Calu3 (cell line): ENCODE data around the gene CD28. TPM values are rescaled to one million over a fixed set of nuclear protein-coding genes. Genes with fewer than 3 reads are reported as not detected.

ENCODE experiments used
- BruUV-seq: library from RNA; stranded (reverse); fragments of 400-500 nt; replicated peaks from 2 replicates; lab custom pipeline; 2021; lab: Mats Ljungman, UMichigan
- CTCF ChIA-PET: fragments of 300-600 bp; sonication (Branson Sonifier 250); formaldehyde crosslinking; loops from one replicate; lab custom pipeline; 2022; ENCODE audit warnings: antibody characterized with exemption; lab: Charles Lee
- DNase-seq: peaks from one replicate; pipeline ENCODE4 v3.0.0; 2022
- H3K27ac Mint-ChIP-seq: one replicate; pipeline ENCODE4 v1.8.0; 2022; ENCODE audit warnings: mixed read lengths; ENCODE audit not compliant: unreplicated experiment
- H3K27me3 Mint-ChIP-seq: one replicate; pipeline ENCODE4 v1.8.0; 2022; ENCODE audit warnings: mixed read lengths; ENCODE audit not compliant: unreplicated experiment
- H3K36me3 Mint-ChIP-seq: one replicate; pipeline ENCODE4 v1.8.0; 2022; ENCODE audit warnings: mild to moderate bottlenecking, moderate library complexity, mixed read lengths; ENCODE audit not compliant: insufficient read depth, unreplicated experiment
- H3K4me1 Mint-ChIP-seq: one replicate; pipeline ENCODE4 v1.8.0; 2022; ENCODE audit warnings: mild to moderate bottlenecking, low read depth, mixed read lengths; ENCODE audit not compliant: unreplicated experiment
- H3K4me3 Mint-ChIP-seq: one replicate; pipeline ENCODE4 v1.8.0; 2022; ENCODE audit warnings: mild to moderate bottlenecking, low read depth, moderate library complexity, mixed read lengths; ENCODE audit not compliant: unreplicated experiment
- H3K9me3 Mint-ChIP-seq: one replicate; pipeline ENCODE4 v1.8.0; 2022; ENCODE audit warnings: low read depth, mixed read lengths; ENCODE audit not compliant: unreplicated experiment
- intact Hi-C: fragments of 100-400 bp; cut with micrococcal nuclease; formaldehyde crosslinking; loops from one replicate; pipeline ENCODE4 v1.10.0; 2022; ENCODE audit not compliant: unreplicated experiment
- total RNA-seq: library from RNA; stranded (reverse); gene quantifications from 2 replicates; pipeline ENCODE4 v1.2.3, GENCODE V29; 2022
- TF ChIP-seq, protein P1 (sequence below): fragments of 200-600 bp; IDR thresholded peaks from one replicate; pipeline ENCODE4 v1.8.0; 2022; ENCODE audit warnings: antibody characterized with exemption; ENCODE audit not compliant: unreplicated experiment

The CD28 gene
- total RNA-seq, 1 experiment from 2014 or later = not detected

DNA sequence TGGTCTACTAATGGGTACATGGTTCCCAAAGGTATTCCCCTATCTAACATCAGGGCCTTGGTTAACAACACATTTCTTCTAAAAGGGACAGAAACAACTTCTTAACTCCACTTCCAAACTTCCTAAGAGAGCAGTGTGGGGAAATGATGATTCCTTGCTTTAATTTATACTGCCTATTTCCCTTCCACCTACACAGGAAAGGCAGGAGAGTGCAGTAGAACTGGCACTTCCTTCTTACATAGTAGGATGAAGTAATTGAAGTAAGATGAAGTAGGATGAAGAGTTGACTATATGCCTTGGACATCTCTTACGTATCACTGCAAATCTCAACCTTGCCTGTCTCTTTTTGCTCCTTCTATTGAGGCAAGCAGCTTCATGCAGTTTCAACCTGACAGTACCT is 54.7 kb downstream of the CD28 start:
- intact Hi-C loops = no loop called here
- no peak for DNase-seq
- Mint-ChIP-seq H3K9me3 (peaks cover 6% of the 10 kb centered on the region), H3K4me1 (peaks cover 34% of the 10 kb centered on the region), H3K27ac (no peak overlapping the region), H3K36me3 (peaks cover 13% of the 10 kb centered on the region), H3K27me3 (no peaks in the 10 kb centered on the region), H3K4me3 (no peak overlapping the region)
- TF ChIP-seq, protein P1, sequence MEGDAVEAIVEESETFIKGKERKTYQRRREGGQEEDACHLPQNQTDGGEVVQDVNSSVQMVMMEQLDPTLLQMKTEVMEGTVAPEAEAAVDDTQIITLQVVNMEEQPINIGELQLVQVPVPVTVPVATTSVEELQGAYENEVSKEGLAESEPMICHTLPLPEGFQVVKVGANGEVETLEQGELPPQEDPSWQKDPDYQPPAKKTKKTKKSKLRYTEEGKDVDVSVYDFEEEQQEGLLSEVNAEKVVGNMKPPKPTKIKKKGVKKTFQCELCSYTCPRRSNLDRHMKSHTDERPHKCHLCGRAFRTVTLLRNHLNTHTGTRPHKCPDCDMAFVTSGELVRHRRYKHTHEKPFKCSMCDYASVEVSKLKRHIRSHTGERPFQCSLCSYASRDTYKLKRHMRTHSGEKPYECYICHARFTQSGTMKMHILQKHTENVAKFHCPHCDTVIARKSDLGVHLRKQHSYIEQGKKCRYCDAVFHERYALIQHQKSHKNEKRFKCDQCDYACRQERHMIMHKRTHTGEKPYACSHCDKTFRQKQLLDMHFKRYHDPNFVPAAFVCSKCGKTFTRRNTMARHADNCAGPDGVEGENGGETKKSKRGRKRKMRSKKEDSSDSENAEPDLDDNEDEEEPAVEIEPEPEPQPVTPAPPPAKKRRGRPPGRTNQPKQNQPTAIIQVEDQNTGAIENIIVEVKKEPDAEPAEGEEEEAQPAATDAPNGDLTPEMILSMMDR = no peak
- no TSS peak for BruUV-seq
- CTCF ChIA-PET = no interaction called here

DNA sequence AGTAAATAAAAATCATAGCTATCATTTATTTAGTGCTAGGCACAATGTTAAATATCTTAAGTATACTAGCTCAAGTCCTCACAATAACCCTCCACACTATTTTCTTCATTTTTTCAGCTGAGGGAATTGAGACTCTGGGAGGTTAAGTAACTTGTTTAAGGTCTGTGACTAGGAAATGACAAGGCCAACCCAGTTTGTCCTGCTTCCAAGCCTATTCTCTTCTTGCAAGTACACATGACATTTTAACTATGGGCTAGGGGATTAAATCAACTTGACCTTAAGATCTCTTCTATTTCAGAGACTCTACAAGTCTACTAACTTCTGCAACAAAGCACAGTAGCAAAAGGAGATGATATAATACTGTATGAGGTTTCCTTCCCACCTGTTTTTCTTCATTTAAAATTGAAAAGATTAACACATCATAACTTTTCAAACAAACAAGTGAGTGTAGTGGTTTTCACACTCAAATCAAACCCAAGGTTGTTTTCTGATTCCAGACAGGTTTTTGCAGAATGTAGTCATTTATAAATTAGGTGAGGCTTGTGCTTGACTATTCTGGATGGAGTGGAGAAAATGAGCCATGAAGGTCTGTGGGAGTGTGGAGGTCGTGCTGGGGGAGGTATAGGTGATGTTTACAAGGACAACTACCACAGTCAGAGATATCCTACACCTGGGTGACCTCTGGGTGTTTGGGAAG is 57.0 kb downstream of the CD28 start:
- peaks cover 13% of the 10 kb centered on the region for H3K36me3 Mint-ChIP-seq
- intact Hi-C loops = no loop called here
- no peaks in the 10 kb centered on the region for H3K27me3 Mint-ChIP-seq
- no TSS peak for BruUV-seq
- peaks cover 34% of the 10 kb centered on the region for H3K4me1 Mint-ChIP-seq
- H3K9me3 Mint-ChIP-seq = no peaks in the 10 kb centered on the region
- H3K27ac Mint-ChIP-seq = no peak overlapping the region
- CTCF ChIA-PET = no interaction called here
- DNase-seq = no peak
- TF ChIP-seq, protein P1 = no peak
- no peak overlapping the region for H3K4me3 Mint-ChIP-seq

DNA sequence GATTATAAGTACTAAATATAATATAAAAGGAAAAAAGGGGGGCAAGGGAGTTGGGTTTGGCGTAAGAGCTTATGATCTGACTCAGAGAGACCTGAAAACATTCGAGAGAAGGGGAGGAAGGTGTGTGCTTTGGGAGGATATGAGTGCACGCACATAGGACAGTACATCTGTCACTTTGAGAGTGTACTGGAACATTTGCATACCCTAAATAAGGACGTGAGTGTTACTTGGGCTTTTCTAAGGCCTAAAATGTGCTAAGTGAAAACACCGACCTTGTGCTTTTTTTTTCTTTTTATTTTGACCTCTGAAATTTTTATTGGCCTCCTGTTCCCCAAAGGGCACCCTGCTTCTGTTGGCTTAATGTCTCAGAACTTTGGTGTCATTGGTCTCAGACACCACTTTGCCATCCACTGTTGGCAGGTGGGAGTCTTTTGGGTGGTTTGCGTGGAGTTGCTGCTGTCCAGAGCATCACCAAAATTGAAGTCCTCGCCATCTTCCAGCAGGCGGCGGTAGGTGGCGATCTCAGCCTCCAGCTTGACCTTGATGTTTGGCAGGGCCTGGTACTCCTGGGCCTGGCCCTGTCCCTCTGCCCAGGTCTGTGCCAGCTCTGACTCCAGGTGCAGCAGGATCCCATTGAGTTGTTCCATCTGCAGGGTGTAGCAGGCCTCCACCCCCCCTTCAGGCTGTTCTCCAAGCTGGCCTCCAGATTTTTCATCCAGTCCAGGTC is 57.7 kb downstream of the CD28 start:
- Mint-ChIP-seq H3K9me3 (no peaks in the 10 kb centered on the region), H3K4me1 (peaks cover 27% of the 10 kb centered on the region), H3K27ac (no peak overlapping the region), H3K27me3 (no peaks in the 10 kb centered on the region), H3K36me3 (peaks cover 13% of the 10 kb centered on the region), H3K4me3 (no peak overlapping the region)
- TF ChIP-seq, protein P1 = no peak
- intact Hi-C loops = no loop called here
- CTCF ChIA-PET = no interaction called here
- no TSS peak for BruUV-seq
- DNase-seq = no peak

DNA sequence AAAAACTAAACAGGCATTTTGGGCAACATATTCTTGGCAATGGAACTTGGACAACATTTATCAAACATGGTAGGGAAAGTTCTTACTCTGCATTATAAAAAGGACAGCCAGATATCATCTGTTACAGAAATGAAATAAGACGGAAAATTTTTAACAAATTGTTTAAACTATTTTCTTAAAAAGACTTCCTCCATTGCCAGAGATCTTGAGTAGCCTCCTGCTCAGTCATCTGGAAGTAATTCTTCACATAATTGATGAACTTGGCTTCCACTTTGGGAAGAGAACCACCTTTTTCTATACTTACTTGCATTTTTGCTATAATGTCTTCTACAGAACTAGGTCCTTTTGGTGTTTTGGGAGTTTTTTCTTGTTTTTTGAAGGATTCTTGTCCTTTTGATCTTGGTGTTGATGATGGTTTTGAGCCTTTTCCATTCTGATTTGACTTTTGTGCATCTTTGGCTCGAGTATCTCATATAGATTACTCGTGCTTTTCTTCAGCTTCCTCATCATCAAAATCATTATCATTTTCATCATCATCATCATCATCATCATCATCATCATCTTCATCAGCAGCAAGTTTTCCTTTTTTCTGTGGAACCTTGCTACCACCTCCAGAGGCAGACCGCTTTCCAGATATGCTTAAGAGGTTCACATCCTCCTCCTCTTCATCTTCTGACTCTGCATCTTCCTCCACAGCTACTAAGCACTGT is 66.2 kb downstream of the CD28 start:
- Mint-ChIP-seq H3K27me3 (no peaks in the 10 kb centered on the region), H3K4me1 (peaks cover 10% of the 10 kb centered on the region), H3K36me3 (no peaks in the 10 kb centered on the region), H3K9me3 (no peaks in the 10 kb centered on the region), H3K4me3 (no peak overlapping the region), H3K27ac (no peak overlapping the region)
- CTCF ChIA-PET = no interaction called here
- intact Hi-C loops = no loop called here
- TF ChIP-seq, protein P1 = no peak
- BruUV-seq = no TSS peak
- DNase-seq = no peak
